HEK293T (cell line): ENCODE data around the gene P3H2.

Experiments used
- ARNT ChIP-seq: fragments of 450-650 bp; IDR thresholded peaks from 2 replicates; pipeline ENCODE4 v1.6.1; 2017; ENCODE audit warnings: mild to moderate bottlenecking
- ELF4 ChIP-seq: fragments of 450-650 bp; IDR thresholded peaks from 2 replicates; pipeline ENCODE4 v1.6.1; 2017; ENCODE audit warnings: antibody characterized with exemption
- FOXA1 ChIP-seq: fragments of 450-650 bp; IDR thresholded peaks from 2 replicates; pipeline ENCODE4 v1.6.1; 2016; ENCODE audit warnings: mild to moderate bottlenecking
- SP1 ChIP-seq: fragments of 450-650 bp; IDR thresholded peaks from 2 replicates; pipeline ENCODE4 v1.6.1; 2017
- TARDBP ChIP-seq: fragments of 450-650 bp; IDR thresholded peaks from 2 replicates; pipeline ENCODE4 v1.6.1; 2016

GRCh38 chr3:190004656-190005055 lies 116.0 kb downstream of the P3H2 start:
- no peak for TF ChIP-seq ARNT
- no peak for TF ChIP-seq TARDBP
- TF ChIP-seq ELF4 = no peak
- no peak for TF ChIP-seq SP1
- no peak for TF ChIP-seq FOXA1
